ENCODE measurements around the gene USH2A. TPM values are rescaled to one million over a fixed set of nuclear protein-coding genes. Genes with fewer than 3 reads are reported as not detected.

USH2A gene
- total RNA-seq, 4 donors from 2014 or later = not detected

GRCh38 chr1:215719552-215719951 is 703.7 kb downstream of the USH2A start:
- no peak for TF ChIP-seq CTCF (IDR thresholded peaks at IDR 0.05)
- no peak for DNase-seq (ENCODE audit: low spot score)
- ATAC-seq (ENCODE audit: low FRiP score) = no peak

- ATAC-seq (ENCODE audit: low FRiP score) (no peak), DNase-seq (ENCODE audit: low spot score) (no peak)
- TF ChIP-seq CTCF (IDR thresholded peaks at IDR 0.05) = no peak
These were observed 704.5 kb downstream of the USH2A start for GRCh38 chr1:215718575-215719287.

- no peak for TF ChIP-seq CTCF (IDR thresholded peaks at IDR 0.05)
- no peak for ATAC-seq (ENCODE audit: low FRiP score)
- no peak for DNase-seq (ENCODE audit: low spot score)
These were observed 705.4 kb downstream of the USH2A start for GRCh38 chr1:215717677-215718426.

- DNase-seq (ENCODE audit: low spot score) (no peak), ATAC-seq (ENCODE audit: low FRiP score) (no peak)
These were observed 712.4 kb downstream of the USH2A start for GRCh38 chr1:215710899-215711225.

GRCh38 chr1:215710036-215710898 is 713.0 kb downstream of the USH2A start:
- TF ChIP-seq CTCF (IDR thresholded peaks at IDR 0.05) = no peak
- ATAC-seq (ENCODE audit: low FRiP score) = no peak
- DNase-seq (ENCODE audit: low spot score) = no peak

More at GRCh38 chr1:215710899-215711225, 712.4 kb downstream of the USH2A start:
- no peak for TF ChIP-seq CTCF (IDR thresholded peaks at IDR 0.05)

GRCh38 chr1:215704089-215704860 is 719.0 kb downstream of the USH2A start:
- ATAC-seq (ENCODE audit: low FRiP score) (no peak), DNase-seq (ENCODE audit: low spot score) (no peak)
- TF ChIP-seq CTCF (IDR thresholded peaks at IDR 0.05) = no peak
